ENCODE data around the gene TBX18.

TBX18 gene

DNA sequence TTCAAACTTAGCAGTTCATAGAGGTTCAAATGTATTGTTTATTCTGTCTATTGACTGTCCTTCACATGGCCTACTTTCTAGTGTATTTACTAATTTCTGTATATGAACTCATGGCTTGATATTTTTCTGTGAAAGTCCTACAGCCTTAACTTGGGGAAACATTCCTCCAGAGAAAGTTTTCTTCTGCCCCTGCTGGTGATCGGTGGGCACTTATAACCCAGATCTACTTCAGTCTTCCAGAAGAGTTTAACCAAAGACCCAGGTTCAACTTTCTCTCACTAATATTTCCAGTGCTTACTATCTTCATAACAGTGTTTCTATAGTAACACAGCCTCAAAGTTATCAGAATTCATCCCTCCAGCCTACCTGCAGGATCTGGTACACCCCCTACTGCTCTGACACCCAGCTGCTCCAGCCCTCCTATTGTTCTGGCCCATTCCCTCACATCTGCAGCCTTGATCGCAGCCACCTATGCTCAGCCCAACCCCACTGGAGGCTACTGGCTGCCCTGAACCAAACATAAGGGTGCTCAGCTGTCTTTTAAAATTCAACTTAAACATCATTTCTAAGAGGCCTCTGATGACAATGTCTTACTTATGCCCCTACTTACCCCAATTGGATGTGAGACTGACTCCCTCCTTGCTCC lies 72.3 kb downstream of the TBX18 start:
- Mint-ChIP-seq H3K27ac (peak overlapping the region; percentile 86), H3K4me3 (no peak overlapping the region), H3K36me3 (ENCODE audit: low read depth) (peaks cover 6% of the 10 kb centered on the region), H3K4me1 (peaks cover 13% of the 10 kb centered on the region), H3K9me3 (peaks cover 13% of the 10 kb centered on the region), H3K27me3 (ENCODE audit: low read depth, poor library complexity) (peaks cover 18% of the 10 kb centered on the region)
- TF ChIP-seq, protein P1, sequence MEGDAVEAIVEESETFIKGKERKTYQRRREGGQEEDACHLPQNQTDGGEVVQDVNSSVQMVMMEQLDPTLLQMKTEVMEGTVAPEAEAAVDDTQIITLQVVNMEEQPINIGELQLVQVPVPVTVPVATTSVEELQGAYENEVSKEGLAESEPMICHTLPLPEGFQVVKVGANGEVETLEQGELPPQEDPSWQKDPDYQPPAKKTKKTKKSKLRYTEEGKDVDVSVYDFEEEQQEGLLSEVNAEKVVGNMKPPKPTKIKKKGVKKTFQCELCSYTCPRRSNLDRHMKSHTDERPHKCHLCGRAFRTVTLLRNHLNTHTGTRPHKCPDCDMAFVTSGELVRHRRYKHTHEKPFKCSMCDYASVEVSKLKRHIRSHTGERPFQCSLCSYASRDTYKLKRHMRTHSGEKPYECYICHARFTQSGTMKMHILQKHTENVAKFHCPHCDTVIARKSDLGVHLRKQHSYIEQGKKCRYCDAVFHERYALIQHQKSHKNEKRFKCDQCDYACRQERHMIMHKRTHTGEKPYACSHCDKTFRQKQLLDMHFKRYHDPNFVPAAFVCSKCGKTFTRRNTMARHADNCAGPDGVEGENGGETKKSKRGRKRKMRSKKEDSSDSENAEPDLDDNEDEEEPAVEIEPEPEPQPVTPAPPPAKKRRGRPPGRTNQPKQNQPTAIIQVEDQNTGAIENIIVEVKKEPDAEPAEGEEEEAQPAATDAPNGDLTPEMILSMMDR (IDR thresholded peaks at IDR 0.05) = no peak
- no peak for DNase-seq

DNA sequence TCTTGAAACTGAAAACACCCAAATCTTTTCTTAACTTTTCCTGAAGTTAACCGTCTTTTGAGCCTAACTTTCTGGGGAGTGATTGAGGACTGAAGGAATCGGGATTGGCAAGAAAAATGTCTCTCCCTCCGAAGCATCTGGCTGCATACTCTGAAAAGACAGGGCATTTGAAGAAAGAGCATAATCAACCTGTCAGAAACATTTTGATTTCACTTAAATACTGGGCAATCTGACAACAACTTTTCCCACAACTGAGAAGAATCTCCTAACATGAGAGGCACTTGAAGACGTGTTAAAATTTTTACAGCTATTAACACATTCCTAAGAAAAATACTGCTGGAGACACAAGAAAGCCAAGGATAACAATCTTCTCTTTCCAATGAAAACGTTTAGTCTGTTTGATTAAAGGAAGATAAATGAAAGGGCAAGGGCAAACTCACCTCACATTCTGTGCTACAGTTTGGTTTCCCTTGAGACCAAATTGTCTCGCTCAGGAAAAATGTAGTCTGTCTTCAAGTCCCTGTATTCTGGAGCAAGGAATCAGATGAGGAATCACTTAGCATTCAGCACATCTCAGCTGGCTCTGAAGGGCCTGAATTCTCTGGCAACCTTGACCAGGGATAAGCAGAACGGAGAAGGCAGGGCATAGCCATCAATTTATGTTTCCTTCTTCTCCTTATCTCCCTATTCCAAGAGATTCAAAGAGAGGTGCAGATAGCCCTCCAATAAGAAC lies 76.1 kb downstream of the TBX18 start:
- Mint-ChIP-seq H3K27ac (no peak overlapping the region), H3K4me1 (peaks cover 13% of the 10 kb centered on the region), H3K27me3 (ENCODE audit: low read depth, poor library complexity) (peaks cover 6% of the 10 kb centered on the region), H3K9me3 (peaks cover 16% of the 10 kb centered on the region), H3K4me3 (no peak overlapping the region), H3K36me3 (ENCODE audit: low read depth) (peaks cover 6% of the 10 kb centered on the region)
- TF ChIP-seq, protein P1 (IDR thresholded peaks at IDR 0.05) = no peak
- DNase-seq = no peak

DNA sequence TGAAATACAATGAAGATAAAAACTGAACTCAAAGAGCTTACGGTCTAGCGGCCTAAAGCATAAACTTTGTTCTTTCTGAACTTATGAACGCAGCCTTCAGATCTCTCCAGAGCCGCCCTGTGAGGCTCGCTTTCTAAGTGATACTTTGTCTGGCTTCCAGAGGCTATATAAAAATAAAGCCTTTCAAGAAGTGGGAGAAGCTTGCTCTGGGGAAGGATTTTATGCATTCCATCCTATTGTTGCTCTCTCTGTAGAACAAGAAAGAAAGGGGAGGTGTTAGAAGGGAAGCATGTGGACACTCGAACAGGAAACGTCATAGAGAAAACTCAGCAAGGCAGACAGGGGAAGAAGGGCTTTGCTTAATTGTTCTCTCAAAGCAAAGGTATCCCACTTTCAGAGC lies 77.0 kb downstream of the TBX18 start:
- Mint-ChIP-seq H3K27ac (no peak overlapping the region), H3K4me3 (no peak overlapping the region), H3K36me3 (ENCODE audit: low read depth) (peaks cover 6% of the 10 kb centered on the region), H3K27me3 (ENCODE audit: low read depth, poor library complexity) (peaks cover 6% of the 10 kb centered on the region), H3K4me1 (peaks cover 13% of the 10 kb centered on the region), H3K9me3 (peaks cover 16% of the 10 kb centered on the region)
- TF ChIP-seq, protein P1 (IDR thresholded peaks at IDR 0.05) = no peak
- DNase-seq = no peak

DNA sequence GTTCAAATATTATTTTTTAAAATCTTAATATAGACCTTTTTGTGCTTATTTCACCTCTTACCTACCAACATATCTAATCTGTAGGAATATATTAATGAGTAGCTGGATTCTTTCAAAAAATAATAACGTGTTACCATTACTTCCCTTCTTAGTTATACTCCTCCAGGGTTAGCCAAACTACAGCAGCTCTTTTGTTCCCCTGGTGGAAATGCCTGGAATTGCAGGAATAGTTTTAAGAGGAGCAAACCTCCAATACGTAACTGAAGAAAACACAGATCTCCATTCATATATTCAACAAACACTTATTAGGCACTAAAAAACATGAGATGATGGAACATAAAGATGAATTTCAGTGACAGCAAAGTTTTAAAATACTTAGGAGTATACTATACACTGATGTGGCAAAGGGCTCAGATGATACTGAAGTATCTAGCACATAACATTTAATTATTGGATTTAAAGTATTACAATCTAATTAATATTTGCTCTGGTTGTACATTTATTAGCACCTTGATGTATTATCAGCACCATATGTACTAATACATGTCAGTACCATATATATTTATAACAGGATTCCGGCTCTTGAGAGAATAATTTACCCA lies 78.3 kb downstream of the TBX18 start:
- H3K9me3 Mint-ChIP-seq = peaks cover 6% of the 10 kb centered on the region
- TF ChIP-seq, protein P1 (IDR thresholded peaks at IDR 0.05) = peak; percentile 45
- H3K4me1 Mint-ChIP-seq = peaks cover 13% of the 10 kb centered on the region
- no peak overlapping the region for H3K4me3 Mint-ChIP-seq
- no peaks in the 10 kb centered on the region for H3K27me3 Mint-ChIP-seq (ENCODE audit: low read depth, poor library complexity)
- no peak for DNase-seq
- no peaks in the 10 kb centered on the region for H3K36me3 Mint-ChIP-seq (ENCODE audit: low read depth)
- H3K27ac Mint-ChIP-seq = no peak overlapping the region

DNA sequence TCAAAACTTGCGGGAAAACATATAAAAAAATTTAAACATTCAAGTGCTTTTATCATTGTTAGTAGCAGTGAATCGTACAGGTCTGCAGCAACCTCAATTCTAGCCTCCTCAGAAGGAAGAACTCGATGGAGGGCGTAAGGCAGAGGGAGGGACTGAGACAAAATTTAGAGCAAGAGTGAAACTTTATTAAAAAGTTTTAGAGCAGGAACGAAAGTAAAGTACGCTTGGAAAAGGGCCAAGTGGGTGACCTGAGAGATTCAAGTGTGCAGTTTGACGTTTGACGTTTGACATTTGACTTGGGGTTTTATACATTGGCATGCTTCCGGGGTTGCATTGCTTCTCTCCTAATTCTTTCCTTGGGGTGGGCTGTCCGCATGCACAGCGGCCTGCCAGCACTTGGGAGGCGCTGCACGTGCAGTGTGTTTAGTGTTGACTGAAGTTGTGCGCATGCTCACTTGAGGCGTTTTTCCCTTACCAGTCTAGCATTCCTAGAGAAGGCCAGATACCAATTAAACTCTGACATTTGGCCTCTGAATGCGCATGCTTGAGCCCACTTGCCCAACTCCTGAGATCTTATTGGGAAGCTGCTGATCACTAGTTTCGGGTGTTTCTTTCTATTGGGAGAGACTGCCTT lies 82.6 kb downstream of the TBX18 start:
- Mint-ChIP-seq H3K4me1 (no peaks in the 10 kb centered on the region), H3K9me3 (peaks cover 3% of the 10 kb centered on the region), H3K27me3 (ENCODE audit: low read depth, poor library complexity) (peaks cover 4% of the 10 kb centered on the region), H3K36me3 (ENCODE audit: low read depth) (no peaks in the 10 kb centered on the region), H3K27ac (no peak overlapping the region), H3K4me3 (no peak overlapping the region)
- TF ChIP-seq, protein P1 (IDR thresholded peaks at IDR 0.05) = no peak
- no peak for DNase-seq

All from nephron progenitor cell (in vitro differentiated cells).